ES-I3 (cell line): ENCODE data around the gene CLCN7.
"Not testable (repeated sequence)": the region's sequence is repeated elsewhere in the genome, so short reads cannot be mapped to it uniquely, and the experiment has no call there.

Experiments
- H3K36me3 ChIP-seq: 2 replicates; pipeline ENCODE4 v1.6.1; 2013; ENCODE audit warnings: mild to moderate bottlenecking, low read length, control low read depth, moderate library complexity; ENCODE audit not compliant: insufficient read depth
- H3K4me1 ChIP-seq: 2 replicates; pipeline ENCODE4 v1.6.1; 2013; ENCODE audit warnings: mild to moderate bottlenecking, control low read depth, low read length; ENCODE audit not compliant: insufficient read depth
- H3K9ac ChIP-seq: 2 replicates; pipeline ENCODE4 v1.6.1; 2013; ENCODE audit warnings: low read depth, mild to moderate bottlenecking, low read length, moderate library complexity
- H3K9me3 ChIP-seq: 2 replicates; pipeline ENCODE4 v1.6.1; 2013; ENCODE audit warnings: mild to moderate bottlenecking, low read length, moderate library complexity; ENCODE audit not compliant: control insufficient read depth, insufficient read depth

CLCN7 gene

GRCh38 chr16:1486551-1487390 is 11.9 kb upstream of the CLCN7 start:
- Histone ChIP-seq H3K4me1 (no peaks in the 10 kb centered on the region), H3K9me3 (no peaks in the 10 kb centered on the region)

GRCh38 chr16:1485847-1486496 is 11.1 kb upstream of the CLCN7 start:
- Histone ChIP-seq H3K36me3 (no peaks in the 10 kb centered on the region), H3K9me3 (no peaks in the 10 kb centered on the region), H3K9ac (no peak overlapping the region), H3K4me1 (no peaks in the 10 kb centered on the region)

More at GRCh38 chr16:1486551-1487390, 11.9 kb upstream of the CLCN7 start:
- Histone ChIP-seq H3K36me3 (no peaks in the 10 kb centered on the region), H3K9ac (no peak overlapping the region)

DNA sequence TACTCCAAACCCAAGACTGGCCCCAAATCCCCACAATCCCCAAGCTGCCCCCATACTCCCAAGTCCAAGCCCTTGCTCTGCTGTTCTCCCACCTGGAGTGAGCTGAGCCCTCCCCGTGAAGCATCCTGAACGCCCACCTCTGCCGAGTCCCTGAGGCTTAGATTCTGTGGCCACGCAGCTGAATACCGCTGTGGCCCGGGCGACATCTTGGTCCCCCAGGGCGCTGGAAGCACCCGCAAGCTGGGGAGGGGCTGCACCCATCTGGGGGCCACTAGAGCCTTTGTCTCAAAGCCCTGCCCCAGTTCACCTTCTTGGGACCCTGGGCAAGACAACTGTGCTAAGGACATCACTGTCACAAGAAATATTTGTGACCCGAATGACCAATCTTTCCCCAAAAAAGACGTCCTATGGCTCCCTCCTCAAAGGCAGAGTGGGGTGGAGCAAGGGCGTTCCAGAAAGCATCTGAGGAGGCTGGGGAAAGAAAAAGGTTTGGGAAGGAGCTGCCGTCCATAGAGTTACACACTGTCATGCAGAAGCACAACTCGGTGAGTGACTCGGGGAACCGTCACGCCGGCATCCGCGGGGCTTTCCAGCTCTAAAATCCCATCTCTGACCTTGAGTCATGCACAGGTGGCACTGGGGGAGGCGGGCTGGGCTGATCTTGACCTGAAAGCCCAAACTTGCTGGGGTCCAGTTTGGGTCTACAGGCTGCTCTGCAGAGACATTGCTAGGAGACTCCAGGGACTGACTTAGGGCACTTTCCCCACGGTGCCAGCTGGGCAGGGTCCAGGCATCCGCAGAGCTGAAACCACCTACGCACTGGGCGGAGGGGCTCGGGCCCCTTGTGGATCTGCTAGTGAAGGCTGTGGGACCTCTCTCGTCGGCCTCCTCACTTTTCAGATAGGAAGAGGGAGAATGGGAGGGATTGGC is 7.3 kb upstream of the CLCN7 start:
- Histone ChIP-seq H3K4me1 (no peaks in the 10 kb centered on the region), H3K36me3 (no peaks in the 10 kb centered on the region), H3K9me3 (peaks cover 9% of the 10 kb centered on the region), H3K9ac (no peak overlapping the region)

GRCh38 chr16:1478937-1479336 is 4.1 kb upstream of the CLCN7 start:
- H3K36me3 ChIP-seq, H3K9ac ChIP-seq, H3K4me1 ChIP-seq: not testable (repeated sequence)
- peaks cover 11% of the 10 kb centered on the region for H3K9me3 ChIP-seq

- H3K9me3 ChIP-seq, result peaks cover 11% of the 10 kb centered on the region
- no peaks in the 10 kb centered on the region for H3K4me1 ChIP-seq
- H3K9ac ChIP-seq, result no peak overlapping the region
- no peaks in the 10 kb centered on the region for H3K36me3 ChIP-seq
Measured at GRCh38 chr16:1477033-1477432, 2.2 kb upstream of the CLCN7 start.

- peaks cover 11% of the 10 kb centered on the region for H3K9me3 ChIP-seq
- no peaks in the 10 kb centered on the region for H3K36me3 ChIP-seq
- peak overlapping the region; percentile 92 for H3K9ac ChIP-seq
- H3K4me1 ChIP-seq, result no peaks in the 10 kb centered on the region
Measured at GRCh38 chr16:1475552-1476114, 805 bp upstream of the CLCN7 start.

DNA sequence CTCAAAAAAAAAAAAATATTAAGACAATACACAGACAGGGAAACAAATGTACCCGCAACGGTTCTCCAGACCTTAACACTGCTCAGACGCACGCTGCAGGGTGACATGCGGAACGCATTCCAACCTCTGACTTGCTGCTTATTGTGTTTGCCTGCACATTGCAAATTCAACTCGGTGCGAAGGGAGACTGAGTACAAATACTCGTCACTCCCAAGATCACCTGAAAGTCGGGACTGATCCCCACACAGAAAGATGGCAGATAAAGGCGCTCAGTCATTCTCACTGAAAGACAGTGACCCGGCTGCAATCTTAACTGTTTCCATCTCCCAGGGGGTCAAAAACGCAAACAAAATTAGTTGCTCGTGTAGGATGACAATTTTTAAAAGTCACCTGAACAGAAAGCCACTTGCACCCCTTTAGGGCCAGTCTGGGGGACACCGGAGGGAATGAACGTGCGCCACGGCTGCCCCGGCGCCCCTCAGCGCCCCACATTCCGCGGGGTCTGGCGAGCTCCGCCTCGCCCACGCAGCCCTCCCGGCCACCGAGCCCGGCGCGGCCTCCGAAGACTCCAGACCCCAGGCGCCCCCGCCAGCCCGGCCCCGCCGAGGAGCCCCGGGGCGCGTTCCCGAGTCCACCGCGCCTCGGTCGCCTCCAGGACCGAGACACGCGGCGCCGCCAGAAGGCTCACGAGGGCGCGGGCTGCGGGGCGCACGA is 589 bp downstream of the CLCN7 start:
- Histone ChIP-seq H3K9me3 (peaks cover 11% of the 10 kb centered on the region), H3K9ac (peak overlapping the region; percentile 92), H3K36me3 (no peaks in the 10 kb centered on the region), H3K4me1 (no peaks in the 10 kb centered on the region)

DNA sequence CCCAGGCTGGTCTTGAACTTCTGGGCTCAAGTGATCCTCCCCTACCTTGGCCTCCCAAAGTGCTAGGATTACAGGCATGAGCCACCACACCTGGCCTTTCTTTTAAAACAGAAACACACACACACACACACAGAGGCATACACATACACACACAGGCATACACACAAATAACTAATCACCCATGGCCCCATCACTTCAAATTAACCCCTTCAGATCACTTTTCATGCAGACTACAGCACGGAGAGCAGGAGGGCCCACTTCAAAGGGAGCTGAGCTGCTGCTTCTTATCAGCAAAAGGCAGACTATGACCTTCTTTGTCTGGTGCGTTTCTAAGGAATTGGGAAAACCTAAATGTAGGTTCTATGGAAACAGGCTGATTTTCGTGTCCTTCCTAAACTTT is 1.9 kb downstream of the CLCN7 start:
- Histone ChIP-seq H3K36me3 (no peaks in the 10 kb centered on the region), H3K4me1 (no peaks in the 10 kb centered on the region), H3K9me3 (peaks cover 10% of the 10 kb centered on the region), H3K9ac (no peak overlapping the region)

- H3K36me3 ChIP-seq, result no peaks in the 10 kb centered on the region
- H3K4me1 ChIP-seq, result no peaks in the 10 kb centered on the region
- H3K9me3 ChIP-seq, result no peaks in the 10 kb centered on the region
- H3K9ac ChIP-seq, result no peak overlapping the region
Measured at GRCh38 chr16:1471569-1472194, 3.1 kb downstream of the CLCN7 start.

- no peak overlapping the region for H3K9ac ChIP-seq
- no peaks in the 10 kb centered on the region for H3K36me3 ChIP-seq
- no peaks in the 10 kb centered on the region for H3K9me3 ChIP-seq
- H3K4me1 ChIP-seq, result no peaks in the 10 kb centered on the region
Measured at GRCh38 chr16:1470481-1471251, 4.2 kb downstream of the CLCN7 start.

GRCh38 chr16:1469693-1470201 is 5.1 kb downstream of the CLCN7 start:
- Histone ChIP-seq H3K36me3 (no peaks in the 10 kb centered on the region), H3K4me1 (no peaks in the 10 kb centered on the region), H3K9ac (no peak overlapping the region), H3K9me3 (no peaks in the 10 kb centered on the region)

DNA sequence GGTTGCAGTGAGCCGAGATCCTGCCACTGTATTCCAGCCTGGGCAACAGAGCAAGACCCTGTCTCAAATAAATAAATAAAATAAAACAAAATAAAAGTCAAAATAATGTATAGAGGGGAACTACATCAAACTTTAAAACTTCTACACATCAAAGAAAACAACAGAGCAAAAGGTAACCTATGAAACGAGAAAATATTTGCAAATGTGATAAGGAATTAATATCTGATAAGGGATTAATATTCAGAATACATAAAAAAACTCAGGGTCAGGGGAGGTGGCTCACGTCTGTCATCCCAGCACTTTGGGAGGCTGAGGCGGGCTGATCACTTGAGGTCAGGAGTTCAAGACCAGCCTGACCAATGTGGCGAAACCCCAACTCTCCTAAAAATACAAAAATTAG is 5.7 kb downstream of the CLCN7 start:
- not testable (repeated sequence) for H3K9me3 ChIP-seq, H3K36me3 ChIP-seq, H3K9ac ChIP-seq, H3K4me1 ChIP-seq

DNA sequence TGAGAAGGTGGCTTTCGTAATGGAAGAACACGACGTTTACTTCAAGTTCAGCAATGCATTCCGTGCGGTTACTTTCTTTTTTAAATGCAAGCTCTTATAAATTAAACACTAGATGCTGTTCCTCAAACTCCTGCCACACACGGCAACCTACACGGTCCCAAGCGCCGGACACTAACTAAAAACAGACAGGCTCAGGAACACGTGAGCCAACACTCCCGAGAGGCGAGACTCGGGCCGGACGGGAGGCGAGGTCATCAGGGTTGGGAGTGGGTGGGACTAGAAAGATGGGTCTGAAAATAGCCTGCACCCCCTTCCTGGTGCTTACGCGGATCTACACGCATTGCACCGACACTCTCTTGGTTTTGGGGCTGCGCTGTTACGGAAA is 6.4 kb downstream of the CLCN7 start:
- Histone ChIP-seq H3K9ac (no peak overlapping the region), H3K4me1 (no peaks in the 10 kb centered on the region), H3K9me3 (no peaks in the 10 kb centered on the region), H3K36me3 (no peaks in the 10 kb centered on the region)
